Hepatocyte (in vitro differentiated cells): ENCODE measurements around the gene ELK3.

Source experiments
- EZH2 ChIP-seq: fragments of 200-600 bp; sonication (generic); IDR thresholded peaks from 2 replicates; pipeline ENCODE4 v1.6.1; 2016; ENCODE audit warnings: antibody characterized with exemption, mild to moderate bottlenecking, borderline replicate concordance
- EZH2phosphoT487 ChIP-seq: fragments of 200-600 bp; sonication (generic); IDR thresholded peaks from one replicate; pipeline ENCODE4 v1.6.1; 2018; ENCODE audit warnings: antibody characterized with exemption, mild to moderate bottlenecking, low read depth, moderate library complexity; ENCODE audit not compliant: unreplicated experiment, severe bottlenecking
- TF ChIP-seq, protein P1 (sequence below): fragments of 200-600 bp; sonication (generic); IDR thresholded peaks from 2 replicates; pipeline ENCODE4 v1.5.1; 2016; ENCODE audit warnings: antibody characterized with exemption, mild to moderate bottlenecking; ENCODE audit not compliant: poor library complexity

DNA sequence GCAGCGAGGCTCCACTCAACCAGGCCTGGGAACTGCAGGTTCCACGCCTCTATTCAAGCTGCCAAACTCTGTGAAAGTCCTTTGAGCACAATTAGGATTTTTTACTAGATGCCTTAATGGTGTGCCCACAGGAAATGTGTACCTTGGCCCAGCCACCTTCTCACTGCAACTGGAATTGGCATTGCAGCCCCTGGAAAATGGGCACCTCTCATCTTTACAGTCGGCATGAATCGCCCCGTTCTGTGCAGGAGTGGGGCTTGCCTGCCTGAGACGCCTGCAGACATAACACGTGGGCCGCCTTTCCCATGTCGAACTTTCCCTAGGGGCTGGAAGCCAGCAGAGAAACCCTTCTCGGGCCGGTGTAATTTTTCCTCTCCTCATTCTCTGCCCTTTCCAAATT is 42.0 kb upstream of the ELK3 start:
- TF ChIP-seq EZH2 (no peak), EZH2phosphoT487 (no peak)
- TF ChIP-seq, protein P1, sequence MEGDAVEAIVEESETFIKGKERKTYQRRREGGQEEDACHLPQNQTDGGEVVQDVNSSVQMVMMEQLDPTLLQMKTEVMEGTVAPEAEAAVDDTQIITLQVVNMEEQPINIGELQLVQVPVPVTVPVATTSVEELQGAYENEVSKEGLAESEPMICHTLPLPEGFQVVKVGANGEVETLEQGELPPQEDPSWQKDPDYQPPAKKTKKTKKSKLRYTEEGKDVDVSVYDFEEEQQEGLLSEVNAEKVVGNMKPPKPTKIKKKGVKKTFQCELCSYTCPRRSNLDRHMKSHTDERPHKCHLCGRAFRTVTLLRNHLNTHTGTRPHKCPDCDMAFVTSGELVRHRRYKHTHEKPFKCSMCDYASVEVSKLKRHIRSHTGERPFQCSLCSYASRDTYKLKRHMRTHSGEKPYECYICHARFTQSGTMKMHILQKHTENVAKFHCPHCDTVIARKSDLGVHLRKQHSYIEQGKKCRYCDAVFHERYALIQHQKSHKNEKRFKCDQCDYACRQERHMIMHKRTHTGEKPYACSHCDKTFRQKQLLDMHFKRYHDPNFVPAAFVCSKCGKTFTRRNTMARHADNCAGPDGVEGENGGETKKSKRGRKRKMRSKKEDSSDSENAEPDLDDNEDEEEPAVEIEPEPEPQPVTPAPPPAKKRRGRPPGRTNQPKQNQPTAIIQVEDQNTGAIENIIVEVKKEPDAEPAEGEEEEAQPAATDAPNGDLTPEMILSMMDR, result no peak
